Fibroblast of skin of right quadriceps (primary cell): Measurements from ENCODE around the gene IL7R.

Experiments used
- DNase-seq: peaks from one replicate; pipeline ENCODE4 v3.0.0-alpha.2; 2013

The IL7R gene

GRCh38 chr5:35920890-35921289 lies 64.2 kb downstream of the IL7R start:
- DNase-seq, result peak; percentile 16

- no peak for DNase-seq
Measured at GRCh38 chr5:35921930-35922329, 65.2 kb downstream of the IL7R start.

GRCh38 chr5:35922468-35922867 lies 65.8 kb downstream of the IL7R start:
- DNase-seq, result no peak

GRCh38 chr5:35924122-35924949 lies 67.6 kb downstream of the IL7R start:
- peak; percentile 85 for DNase-seq

GRCh38 chr5:35924950-35925722 lies 68.4 kb downstream of the IL7R start:
- DNase-seq, result peak; percentile 75

- DNase-seq, result peak; percentile 52
Measured at GRCh38 chr5:35926389-35927051, 69.8 kb downstream of the IL7R start.
